Fibroblast of mammary gland (primary cell): ENCODE results near the gene IL17RE.
A peak's percentile ranks its signal among the peaks of the same experiment; 100 is the strongest.
"Not testable (repeated sequence)": the region's sequence is repeated elsewhere in the genome, so short reads cannot be mapped to it uniquely, and the experiment has no call there.

Experiments used
- DNase-seq: peaks from one replicate; pipeline ENCODE4 v3.0.0-alpha.2; 2010; ENCODE audit warnings: low read depth
- H3K4me3 ChIP-seq: 2 replicates; pipeline ENCODE4 v1.5.1; 2011; ENCODE audit warnings: low read depth, mild to moderate bottlenecking, low read length, moderate library complexity; ENCODE audit not compliant: control insufficient read depth
- CTCF ChIP-seq: conservative IDR thresholded peaks from 2 replicates; pipeline ENCODE4 v1.5.1; 2011; ENCODE audit warnings: low read depth, low read length, inconsistent platforms; ENCODE audit not compliant: control insufficient read depth, insufficient read depth

Gene IL17RE

DNA sequence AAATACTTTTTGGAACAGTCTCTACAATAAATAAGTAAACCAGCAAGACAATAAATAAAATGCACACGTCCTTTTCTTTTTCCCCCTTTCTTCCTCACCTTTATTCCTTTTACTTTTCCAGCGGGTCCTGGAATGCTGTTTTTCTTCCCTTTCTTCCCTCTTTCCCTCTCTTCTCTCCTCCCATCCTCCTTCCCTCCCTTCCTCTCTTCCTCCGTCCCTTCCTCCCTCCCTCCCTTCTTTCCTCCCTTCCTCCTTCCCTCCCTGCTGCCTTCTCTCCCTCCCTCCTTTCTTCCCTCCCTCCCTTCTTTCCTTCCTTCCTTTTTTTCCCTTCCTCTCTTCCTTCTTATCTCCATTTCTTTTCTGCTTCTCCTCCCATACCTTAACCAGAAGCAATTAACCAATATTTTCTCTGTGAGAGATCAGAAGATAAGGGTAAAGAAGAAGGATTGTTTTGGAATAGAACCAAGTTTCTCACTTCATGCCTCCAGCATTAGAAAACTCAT is 3.3 kb upstream of the IL17RE start:
- DNase-seq: no peak
- TF ChIP-seq CTCF: no peak
- H3K4me3 ChIP-seq: no peak overlapping the region

- not testable (repeated sequence) for DNase-seq, H3K4me3 ChIP-seq
Measured at GRCh38 chr3:9900965-9901415, 1.7 kb upstream of the IL17RE start.

DNA sequence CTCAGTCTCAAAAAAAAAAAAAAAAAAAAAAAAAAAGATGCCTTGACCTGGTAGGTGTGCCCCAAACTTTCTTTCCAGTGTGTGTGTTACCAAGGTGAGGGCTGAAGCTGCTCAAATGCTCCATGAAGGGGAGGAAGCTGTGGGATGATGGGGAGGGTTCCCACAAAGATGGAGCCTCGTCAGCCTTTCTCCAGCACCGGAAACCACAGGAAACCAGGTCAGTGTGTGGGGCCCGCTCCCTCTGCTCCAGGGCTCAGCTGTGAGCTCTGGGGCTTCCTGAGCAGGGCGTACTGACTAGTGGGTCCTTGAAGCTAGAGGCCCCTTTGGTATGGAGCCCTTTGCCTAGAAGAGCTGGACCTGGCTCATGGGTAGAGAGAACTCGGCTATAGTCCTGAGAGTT is 681 bp upstream of the IL17RE start:
- DNase-seq: no peak
- TF ChIP-seq CTCF: no peak
- no peak overlapping the region for H3K4me3 ChIP-seq

DNA sequence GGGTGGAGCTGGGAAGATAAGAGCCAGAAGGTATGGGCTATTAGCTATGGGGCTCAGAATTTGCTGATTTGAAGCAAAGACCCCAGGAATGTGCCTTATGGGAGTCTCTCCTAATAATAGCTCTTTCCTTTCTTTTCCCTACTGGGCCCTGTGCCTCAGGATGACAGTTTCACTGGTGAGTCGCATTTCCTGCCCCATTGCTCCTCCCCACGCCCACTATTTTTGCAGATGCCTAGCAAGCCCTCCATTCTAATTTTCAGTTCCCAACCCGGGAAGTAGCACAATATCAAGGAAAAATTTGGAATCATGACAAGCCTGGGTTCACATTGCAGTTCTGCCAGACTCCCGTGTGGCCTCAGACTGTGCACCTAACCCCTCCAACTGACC is 583 bp downstream of the IL17RE start:
- DNase-seq: peak; percentile 60
- peak overlapping the region; percentile 33 for H3K4me3 ChIP-seq
- no peak for TF ChIP-seq CTCF

- H3K4me3 ChIP-seq: no peak overlapping the region
- TF ChIP-seq CTCF: no peak
- DNase-seq: no peak
Measured at GRCh38 chr3:9903904-9904303, 1.3 kb downstream of the IL17RE start.

DNA sequence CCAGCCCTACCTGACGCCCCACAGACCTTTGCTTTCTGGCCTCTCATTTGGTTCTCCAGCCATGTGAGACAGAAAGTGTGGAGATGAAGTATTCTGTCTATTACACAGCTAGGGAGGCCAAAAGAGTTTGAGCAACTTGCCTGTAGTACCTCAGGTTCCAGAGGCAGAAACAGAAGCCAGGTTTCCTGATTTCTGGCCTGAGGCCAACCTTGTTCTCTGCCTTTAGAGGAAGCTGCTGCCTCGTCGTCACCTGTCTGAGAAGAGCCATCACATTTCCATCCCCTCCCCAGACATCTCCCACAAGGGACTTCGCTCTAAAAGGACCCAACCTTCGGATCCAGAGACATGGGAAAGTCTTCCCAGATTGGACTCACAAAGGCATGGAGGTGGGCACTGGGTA is 3.8 kb downstream of the IL17RE start:
- no peak overlapping the region for H3K4me3 ChIP-seq
- no peak for DNase-seq
- no peak for TF ChIP-seq CTCF

GRCh38 chr3:9908286-9908685 is 5.6 kb downstream of the IL17RE start:
- no peak for DNase-seq
- TF ChIP-seq CTCF: no peak
- no peak overlapping the region for H3K4me3 ChIP-seq
